SKM-1 (cell line): ENCODE measurements around the gene FOXL1.

ENCODE experiments used
- DNase-seq: peaks from one replicate; lab custom pipeline; 2025; ENCODE audit not compliant: unreplicated experiment; lab: John Stamatoyannopoulos, UW

The FOXL1 gene

DNA sequence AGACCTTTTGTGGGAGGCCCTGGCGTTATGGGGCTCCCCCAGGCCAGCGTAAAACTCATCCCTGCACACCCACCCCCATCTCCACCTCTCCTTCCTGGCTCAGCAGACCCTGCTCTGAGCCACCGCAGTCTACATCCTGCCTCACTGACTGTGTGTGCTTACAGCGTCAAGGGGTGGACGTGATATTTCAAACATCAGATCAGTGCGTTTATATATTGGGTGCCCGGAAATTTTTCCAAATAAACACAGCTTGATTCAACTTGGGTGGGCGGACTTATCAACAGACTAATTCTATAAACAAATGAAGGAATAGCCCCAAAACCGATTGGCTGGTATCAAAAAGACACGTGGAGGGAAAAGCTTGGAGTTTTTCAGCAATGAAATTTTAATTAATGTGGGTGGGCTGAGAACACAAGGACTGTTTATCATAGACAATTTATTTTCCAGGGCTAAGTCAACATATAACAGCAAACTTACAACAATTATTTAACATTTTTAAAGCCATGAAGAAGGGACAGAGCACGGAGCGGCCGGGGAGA is at the start of gene FOXL1:
Gene FOXL1 (plus strand): TSS at position 489 of the 539 bp plus-strand sequence. CDS start 175 bp downstream, outside the sequence.
- no peak for DNase-seq

DNA sequence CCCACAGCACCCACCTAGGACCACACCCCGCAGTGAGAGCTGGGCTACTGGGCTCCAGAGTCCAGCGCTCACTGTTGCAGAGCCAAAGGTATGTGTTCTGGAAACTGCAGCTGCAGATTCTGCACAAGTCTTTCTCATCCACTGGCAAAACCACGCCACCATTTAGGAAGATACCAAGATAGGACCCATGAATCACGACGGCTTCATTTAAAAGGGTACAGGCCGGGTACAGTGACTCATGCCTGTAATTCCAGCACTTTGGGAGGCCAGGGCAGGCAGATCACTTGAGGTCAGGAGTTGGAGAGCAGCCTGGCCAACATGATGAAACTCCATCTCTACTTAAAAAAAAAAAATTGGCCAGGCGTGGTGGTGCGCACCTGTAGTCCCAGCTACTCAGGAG is 49.2 kb upstream of the FOXL1 start:
- no peak for DNase-seq

- DNase-seq = no peak
Observed at GRCh38 chr16:86530251-86531190, 47.8 kb upstream of the FOXL1 start.

GRCh38 chr16:86531191-86531545 is 47.2 kb upstream of the FOXL1 start:
- DNase-seq = no peak

DNA sequence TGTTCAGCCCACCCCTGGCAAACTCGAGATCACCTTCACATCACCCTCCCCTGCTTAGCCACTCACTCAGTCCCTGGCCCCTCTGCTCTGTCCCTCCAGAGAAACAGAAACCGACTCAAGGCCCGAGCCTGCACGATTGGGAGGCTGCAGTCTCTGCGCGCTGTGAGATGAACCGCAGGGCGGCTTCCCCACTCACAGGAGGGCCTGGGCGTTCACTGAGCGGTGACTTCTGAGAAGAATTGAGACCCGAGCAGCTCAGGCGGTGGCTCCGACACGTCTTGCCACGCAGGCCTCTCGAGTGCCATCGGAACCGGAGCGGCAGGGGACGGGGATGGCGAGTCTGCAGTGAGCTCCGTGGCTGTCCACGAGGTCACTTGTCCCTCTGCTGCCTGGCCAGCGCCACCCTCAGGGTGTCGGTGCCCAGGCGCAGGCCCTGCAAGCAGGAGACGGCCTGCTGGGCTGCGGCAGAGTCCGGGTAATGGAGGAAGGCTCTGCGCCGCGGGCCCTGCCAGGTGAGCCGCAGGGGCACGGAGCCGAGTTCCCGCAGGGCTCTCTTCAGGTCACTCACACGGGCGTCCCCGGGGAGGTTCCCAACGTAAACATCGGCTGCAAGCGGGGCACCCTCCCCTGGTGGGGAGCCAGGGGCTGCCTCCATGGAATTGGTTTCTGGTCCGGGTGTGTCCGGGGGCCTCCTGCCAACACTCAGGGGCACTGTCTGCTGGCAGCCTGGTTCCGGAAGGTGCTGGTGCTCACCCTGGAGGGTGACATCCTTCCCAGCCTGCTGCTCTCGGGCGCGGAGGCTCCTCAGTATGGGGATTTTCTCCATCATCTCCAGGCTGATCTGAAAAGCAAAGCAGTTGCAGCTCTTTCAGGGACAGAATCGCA is 46.5 kb upstream of the FOXL1 start:
- no peak for DNase-seq

DNA sequence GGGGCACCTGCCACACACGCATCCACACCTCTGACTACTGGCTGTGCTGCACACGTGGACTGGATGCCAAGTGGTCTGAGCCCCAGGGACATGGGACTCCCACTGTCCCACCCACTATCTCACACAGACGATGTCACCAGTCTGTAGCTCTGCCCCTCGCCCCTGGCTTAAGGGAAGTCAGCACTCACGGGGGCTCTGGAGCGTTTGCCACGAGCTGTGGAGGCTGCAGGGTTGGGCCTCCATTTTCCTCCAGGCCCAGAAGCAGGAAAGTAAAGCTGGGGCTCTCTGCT is 45.9 kb upstream of the FOXL1 start:
- no peak for DNase-seq

GRCh38 chr16:86533076-86533475 is 45.3 kb upstream of the FOXL1 start:
- no peak for DNase-seq

GRCh38 chr16:86533767-86534351 is 44.5 kb upstream of the FOXL1 start:
- DNase-seq = no peak

DNA sequence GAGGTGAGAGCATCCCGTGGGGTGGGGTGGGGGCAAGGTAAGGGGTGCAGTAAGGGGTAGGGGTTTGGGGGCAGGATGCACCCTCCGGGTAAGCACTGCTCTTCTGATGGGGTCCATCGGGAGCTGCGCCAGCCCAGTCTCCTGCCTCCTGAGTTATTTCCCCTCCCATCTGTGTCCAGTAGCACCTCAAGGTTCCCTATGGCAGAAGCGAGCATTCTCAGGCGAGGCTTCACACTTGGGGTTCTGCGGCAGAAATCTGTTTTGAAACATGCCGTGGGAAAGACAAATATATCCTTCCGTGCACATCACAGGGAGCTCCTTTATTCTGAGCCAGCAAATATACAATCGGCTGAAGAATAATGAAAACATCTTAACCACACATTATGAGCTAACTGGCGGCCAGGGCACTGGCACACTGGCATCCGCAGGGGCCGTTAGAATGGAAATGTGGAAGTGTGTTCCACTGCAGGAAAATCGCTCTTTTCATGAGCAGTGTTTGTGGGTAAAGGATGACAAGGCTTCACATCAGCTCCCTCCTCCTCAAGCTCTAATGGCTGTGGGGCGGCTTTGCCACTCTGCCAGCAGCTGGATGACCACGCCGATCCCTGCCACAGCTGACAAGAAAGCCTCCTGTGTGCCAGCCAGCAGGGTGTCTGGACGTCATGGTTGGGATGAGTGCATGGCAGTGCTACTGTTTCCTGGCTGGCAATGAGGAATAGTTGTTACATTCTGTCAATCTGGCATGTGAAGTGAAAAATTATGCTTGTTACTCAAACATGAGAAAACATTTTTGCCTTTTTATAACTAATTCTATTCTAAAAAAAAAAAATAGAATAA is 43.4 kb upstream of the FOXL1 start:
- DNase-seq = no peak

- no peak for DNase-seq
Observed at GRCh38 chr16:86536621-86537020, 41.7 kb upstream of the FOXL1 start.

- no peak for DNase-seq
Observed at GRCh38 chr16:86537486-86537885, 40.9 kb upstream of the FOXL1 start.

GRCh38 chr16:86538196-86538780 is 40.1 kb upstream of the FOXL1 start:
- DNase-seq = no peak

DNA sequence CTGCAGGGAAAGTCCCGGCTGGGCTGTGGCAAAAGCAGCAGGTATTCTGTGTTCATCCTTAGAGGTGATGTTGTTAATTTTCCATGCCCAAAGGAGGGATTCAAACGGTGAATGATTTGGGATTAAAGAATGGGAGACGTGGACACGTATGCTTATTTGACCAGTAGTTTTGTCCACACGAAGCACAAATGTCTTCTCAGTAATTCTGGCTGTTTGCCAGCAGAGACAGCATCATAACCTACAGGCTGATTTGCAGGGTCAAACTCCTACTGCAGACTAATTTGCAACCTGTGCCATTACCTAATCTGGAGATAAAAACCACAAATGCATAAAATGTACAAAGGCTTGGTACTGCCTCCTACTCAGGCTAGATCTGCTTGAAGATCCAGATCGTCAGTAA is 37.5 kb upstream of the FOXL1 start:
- DNase-seq = no peak

GRCh38 chr16:86541560-86541959 is 36.8 kb upstream of the FOXL1 start:
- DNase-seq = no peak

- DNase-seq = no peak
Observed at GRCh38 chr16:86542756-86543750, 35.3 kb upstream of the FOXL1 start.

- DNase-seq = no peak
Observed at GRCh38 chr16:86545481-86545880, 32.9 kb upstream of the FOXL1 start.

DNA sequence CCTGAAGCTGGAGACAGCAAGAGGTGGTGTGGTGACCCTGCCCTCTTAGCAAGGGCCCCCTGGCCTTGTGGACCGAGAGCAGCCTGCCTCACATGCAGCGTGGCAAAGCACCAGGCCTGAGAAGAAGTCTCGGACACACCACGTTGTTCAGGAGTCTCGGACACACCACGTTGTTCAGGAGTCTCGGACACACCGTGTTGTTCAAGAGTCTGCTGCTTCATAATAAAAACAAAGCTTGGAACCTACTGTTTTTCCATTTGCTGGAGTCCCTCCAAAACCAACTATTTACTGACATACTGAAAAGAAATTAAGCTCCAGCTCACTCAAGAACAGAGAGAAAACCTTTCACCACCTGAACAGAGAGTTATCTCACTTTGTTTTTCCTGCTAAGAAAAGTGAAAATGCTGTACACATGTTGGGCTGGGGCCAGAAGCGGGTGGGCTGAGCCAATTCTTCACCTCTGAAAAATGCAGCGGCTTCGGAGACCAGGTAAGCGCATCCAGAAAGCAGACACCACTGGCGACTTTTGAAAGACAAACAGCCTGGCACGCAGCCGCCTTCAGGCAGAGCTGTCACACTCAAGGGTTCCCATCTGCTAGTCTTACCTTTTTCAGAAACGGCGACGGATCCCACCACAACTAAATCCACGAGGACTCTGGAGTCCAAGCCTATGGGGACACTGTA is 32.3 kb upstream of the FOXL1 start:
- no peak for DNase-seq

GRCh38 chr16:86546638-86547013 is 31.7 kb upstream of the FOXL1 start:
- no peak for DNase-seq

DNA sequence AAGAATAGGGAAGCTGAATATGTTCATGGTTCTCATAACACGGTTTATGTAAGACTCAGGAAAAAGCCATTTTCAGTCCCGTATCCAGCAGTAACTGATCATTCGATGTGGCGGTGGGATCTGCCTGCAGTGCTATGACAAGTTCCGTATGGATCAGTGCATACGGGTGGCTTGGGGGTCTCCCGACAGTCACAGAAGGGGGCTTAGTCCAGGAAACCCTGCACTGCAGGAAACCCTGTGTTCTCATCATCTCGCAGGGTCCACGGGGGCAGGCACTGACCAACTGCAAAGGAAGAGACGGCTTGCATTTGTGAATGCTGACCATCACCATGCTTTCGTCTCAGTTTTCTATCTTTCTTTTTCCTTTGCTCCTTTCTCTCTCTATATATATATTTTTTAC is 31.1 kb upstream of the FOXL1 start:
- no peak for DNase-seq
